IMR-90 (cell line): Measurements from ENCODE around the gene SLC30A2. TPM values are rescaled to one million over a fixed set of nuclear protein-coding genes. Genes with fewer than 3 reads are reported as not detected.

Experiments used
- ATAC-seq: fragments of 200-7000 bp; cut with Tn5 transposase; 2 replicates; pipeline ENCODE4 v1.9.1; 2020; ENCODE audit warnings: low read depth, mild to moderate bottlenecking, moderate library complexity
- BruUV-seq: library from RNA; stranded (reverse); fragments of 400-500 nt; replicated peaks from 2 replicates; lab custom pipeline; 2021; lab: Mats Ljungman, UMichigan
- CTCF ChIA-PET: fragments of 300-600 bp; formaldehyde crosslinking; extraction: SDS; loops from one replicate; lab custom pipeline; 2021; ENCODE audit warnings: antibody characterized with exemption; lab: Yijun Ruan, JAX
- POLR2A ChIA-PET: fragments of 300-600 bp; sonication (Branson Sonifier 250); formaldehyde crosslinking; loops from one replicate; lab custom pipeline; 2022; ENCODE audit warnings: antibody characterized with exemption; ENCODE audit not compliant: unreplicated experiment; lab: Charles Lee
- DNase-seq: peaks from one replicate; pipeline ENCODE4 v3.0.0; 2013
- H2AFZ ChIP-seq: replicated peaks from 2 replicates; pipeline ENCODE3; 2013; ENCODE audit warnings: low read length, mild to moderate bottlenecking; ENCODE audit not compliant: poor library complexity
- H2AK5ac ChIP-seq: 2 replicates; pipeline ENCODE4 v1.6.1; 2013; ENCODE audit warnings: low read depth, low read length, inconsistent platforms
- H2AK9ac ChIP-seq: replicated peaks from 2 replicates; pipeline ENCODE3; 2013; ENCODE audit warnings: mild to moderate bottlenecking, low read depth, low read length, moderate library complexity; ENCODE audit not compliant: poor library complexity
- H2BK120ac ChIP-seq: 2 replicates; pipeline ENCODE4 v1.6.1; 2013; ENCODE audit warnings: low read depth, low read length, inconsistent platforms
- H2BK15ac ChIP-seq: 3 replicates; pipeline ENCODE4 v1.6.1; 2013; ENCODE audit warnings: low read depth, low read length, inconsistent platforms
- H2BK20ac ChIP-seq: 2 replicates; pipeline ENCODE4 v1.6.1; 2013; ENCODE audit warnings: low read depth, mild to moderate bottlenecking, inconsistent platforms, low read length, moderate library complexity
- H2BK5ac ChIP-seq: 2 replicates; pipeline ENCODE4 v1.6.1; 2013; ENCODE audit warnings: mild to moderate bottlenecking, low read depth, low read length, inconsistent platforms; ENCODE audit not compliant: poor library complexity, severe bottlenecking
- H3K14ac ChIP-seq: replicated peaks from 2 replicates; pipeline ENCODE4 v1.6.1; 2013; ENCODE audit warnings: low read depth, low read length, inconsistent platforms
- H3K18ac ChIP-seq: 2 replicates; pipeline ENCODE4 v1.6.1; 2013; ENCODE audit warnings: low read depth, low read length, control low read depth
- H3K23ac ChIP-seq: 2 replicates; pipeline ENCODE4 v1.6.1; 2013; ENCODE audit warnings: low read depth, low read length, inconsistent platforms
- H3K27ac ChIP-seq: 2 replicates; pipeline ENCODE4 v1.5.1; 2013; ENCODE audit warnings: mild to moderate bottlenecking, control low read depth, low read length; ENCODE audit not compliant: insufficient read depth
- H3K27me3 ChIP-seq: 2 replicates; pipeline ENCODE4 v1.6.1; 2013; ENCODE audit warnings: low read length; ENCODE audit not compliant: control insufficient read depth, insufficient read depth
- H3K36me3 ChIP-seq: 2 replicates; pipeline ENCODE4 v1.6.1; 2013; ENCODE audit warnings: low read length, mixed read lengths; ENCODE audit not compliant: control insufficient read depth, insufficient read depth
- H3K4ac ChIP-seq: 2 replicates; pipeline ENCODE4 v1.6.1; 2013; ENCODE audit warnings: low read depth, low read length, inconsistent platforms
- H3K4me1 ChIP-seq: 2 replicates; pipeline ENCODE4 v1.6.1; 2013; ENCODE audit warnings: low read length, mixed read lengths; ENCODE audit not compliant: control insufficient read depth, insufficient read depth
- H3K4me2 ChIP-seq: 2 replicates; pipeline ENCODE4 v1.6.1; 2013; ENCODE audit warnings: low read depth, mild to moderate bottlenecking, control low read depth, low read length, moderate library complexity
- H3K4me3 ChIP-seq: 2 replicates; pipeline ENCODE4 v1.5.1; 2013; ENCODE audit warnings: low read depth, mild to moderate bottlenecking, control low read depth, low read length, moderate library complexity; ENCODE audit not compliant: insufficient read depth
- H3K56ac ChIP-seq: 2 replicates; pipeline ENCODE4 v1.6.1; 2013; ENCODE audit warnings: low read length, inconsistent platforms; ENCODE audit not compliant: insufficient read depth; ENCODE audit errors: extremely low read depth
- H3K79me1 ChIP-seq, 2 experiments: 2 replicates each; pipeline ENCODE4 v1.6.1; 2013; ENCODE audit warnings: low read length in 2 of 2, inconsistent platforms in 1 of 2, low read depth in 1 of 2
- H3K9ac ChIP-seq: 2 replicates; pipeline ENCODE4 v1.6.1; 2013; ENCODE audit warnings: low read depth, low read length, control low read depth
- H3K9me1 ChIP-seq: 2 replicates; pipeline ENCODE4 v1.6.1; 2013; ENCODE audit warnings: low read length, inconsistent platforms; ENCODE audit not compliant: insufficient read depth
- H3K9me3 ChIP-seq: 2 replicates; pipeline ENCODE4 v1.6.1; 2013; ENCODE audit warnings: low read length; ENCODE audit not compliant: control insufficient read depth, insufficient read depth
- H4K20me1 ChIP-seq: 2 replicates; pipeline ENCODE4 v1.6.1; 2013; ENCODE audit warnings: low read length, inconsistent platforms; ENCODE audit not compliant: insufficient read depth
- H4K5ac ChIP-seq: 2 replicates; pipeline ENCODE4 v1.6.1; 2013; ENCODE audit warnings: mild to moderate bottlenecking, low read depth, low read length, control low read depth
- H4K8ac ChIP-seq, 2 experiments: 2 replicates each; pipeline ENCODE4 v1.6.1; 2013; ENCODE audit warnings: low read depth in 2 of 2, low read length in 2 of 2, control low read depth in 1 of 2, inconsistent platforms in 1 of 2
- H4K91ac ChIP-seq: 2 replicates; pipeline ENCODE4 v1.6.1; 2013; ENCODE audit warnings: low read depth, low read length, inconsistent platforms; ENCODE audit not compliant: insufficient read depth
- BHLHE40 ChIP-seq: fragments of 150-350 bp; IDR thresholded peaks from 2 replicates; pipeline ENCODE4 v1.6.1; 2016; ENCODE audit warnings: mild to moderate bottlenecking, low read depth, low read length
- CEBPB ChIP-seq: IDR thresholded peaks from 2 replicates; pipeline ENCODE4 v1.6.1; 2012; ENCODE audit warnings: low read depth, low read length, improper control_type of control experiment
- CHD1 ChIP-seq: IDR thresholded peaks from 2 replicates; pipeline ENCODE4 v1.6.1; 2012; ENCODE audit warnings: low read depth, low read length, improper control_type of control experiment
- CTCF ChIP-seq: conservative IDR thresholded peaks from 2 replicates; pipeline ENCODE4 v1.5.1; 2012; ENCODE audit warnings: mild to moderate bottlenecking, low read depth, low read length, improper control_type of control experiment
- FOS ChIP-seq: fragments of 150-350 bp; IDR thresholded peaks from 2 replicates; pipeline ENCODE4 v1.6.1; 2016; ENCODE audit warnings: low read depth, low read length
- MAFK ChIP-seq: IDR thresholded peaks from 2 replicates; pipeline ENCODE4 v1.6.1; 2012; ENCODE audit warnings: low read depth, low read length, improper control_type of control experiment
- MAZ ChIP-seq: IDR thresholded peaks from 2 replicates; pipeline ENCODE4 v1.6.1; 2012; ENCODE audit warnings: low read depth, mild to moderate bottlenecking, low read length, improper control_type of control experiment, moderate library complexity, borderline replicate concordance
- MXI1 ChIP-seq: IDR thresholded peaks from 2 replicates; pipeline ENCODE4 v1.6.1; 2012; ENCODE audit warnings: low read depth, mild to moderate bottlenecking, low read length, moderate library complexity, borderline replicate concordance
- NFE2L2 ChIP-seq: fragments of 150-350 bp; IDR thresholded peaks from 2 replicates; pipeline ENCODE4 v1.6.1; 2016; ENCODE audit warnings: low read depth, mild to moderate bottlenecking, low read length
- RAD21 ChIP-seq: IDR thresholded peaks from 2 replicates; pipeline ENCODE4 v1.6.1; 2012; ENCODE audit warnings: low read length, improper control_type of control experiment
- RFX5 ChIP-seq: IDR thresholded peaks from 2 replicates; pipeline ENCODE4 v1.8.0; 2012; ENCODE audit warnings: low read depth, mild to moderate bottlenecking, low read length, moderate library complexity
- SMC3 ChIP-seq: fragments of 150-350 bp; IDR thresholded peaks from 2 replicates; pipeline ENCODE4 v1.6.1; 2016; ENCODE audit warnings: low read depth, mild to moderate bottlenecking, antibody characterized with exemption, low read length, moderate library complexity
- USF2 ChIP-seq: fragments of 150-350 bp; IDR thresholded peaks from 2 replicates; pipeline ENCODE4 v1.6.1; 2017; ENCODE audit warnings: mild to moderate bottlenecking, antibody characterized with exemption, low read length, low read depth
- WGBS, 2 experiments: methylation state at CpG; one replicate each; pipeline versions ENCODE4 v1.1.5 to v1.1.7; 2013; ENCODE audit warnings: missing lambda C conversion rate in 2 of 2; ENCODE audit not compliant: insufficient read length in 1 of 2; ENCODE audit errors: extremely low coverage in 2 of 2; 5-methylcytosine and 5-hydroxymethylcytosine counted together
- dilution Hi-C: fragments of 300-500 bp; cut with HindIII; formaldehyde crosslinking; loops from one replicate; pipeline ENCODE4 v1.14.3; 2018; ENCODE audit warnings: low sequenced_read_pairs; ENCODE audit not compliant: unreplicated experiment
- in situ Hi-C: fragments of 300-500 bp; cut with MboI; formaldehyde crosslinking; loops from 3 replicates; pipeline ENCODE4 v1.14.3; 2019; ENCODE audit warnings: low sequenced_read_pairs, inconsistent platforms, mixed read lengths
- intact Hi-C: fragments of 100-400 bp; cut with micrococcal nuclease; formaldehyde crosslinking; loops from 2 replicates; pipeline ENCODE4 v1.10.0; 2022
- polyA plus RNA-seq, 3 experiments: library from polyadenylated mRNA; depleted of rRNA; stranded (reverse); fragments of >200 nt; gene quantifications; 2 replicates each; pipeline ENCODE4 v1.2.3, GENCODE V29; 2012; ENCODE audit warnings: low replicate concordance in 1 of 3
- total RNA-seq: library from RNA; depleted of rRNA; stranded (reverse); fragments of >200 nt; gene quantifications from 2 replicates; pipeline ENCODE4 v1.2.3, GENCODE V29; 2012

Gene SLC30A2
- total and polyA plus RNA-seq, 2 of the 4 experiments (the other 2 are of a cell fraction): not detected

- Histone ChIP-seq H3K9me3 (peaks cover 2% of the 10 kb centered on the region; the same call in 1 of the 2 replicates), H3K9me1 (no peaks in the 10 kb centered on the region), H3K18ac (no peak overlapping the region), H3K4ac (no peak overlapping the region), H4K91ac (no peak overlapping the region), H3K23ac (no peak overlapping the region), H2BK15ac (no peak overlapping the region), H2BK5ac (no peak overlapping the region), H2AK5ac (no peak overlapping the region), H4K20me1 (no peaks in the 10 kb centered on the region), H3K56ac (no peak overlapping the region), H3K4me1 (peaks cover 1% of the 10 kb centered on the region; the same call in 1 of the 2 replicates), H3K14ac (no peak overlapping the region), H2AK9ac (no peak overlapping the region), H3K27me3 (peaks cover 39% of the 10 kb centered on the region), H2BK20ac (no peak overlapping the region), H3K36me3 (no peaks in the 10 kb centered on the region), H4K5ac (no peak overlapping the region), H3K4me3 (no peak overlapping the region), H3K79me1 (no peaks in the 10 kb centered on the region), H3K9ac (no peak overlapping the region), H2AFZ (no peak overlapping the region), H3K4me2 (no peak overlapping the region), H4K8ac (no peak overlapping the region), H3K27ac (no peak overlapping the region), H2BK120ac (no peak overlapping the region)
- DNase-seq (no peak), ATAC-seq (no peak)
- in situ Hi-C loops (no loop called here), intact Hi-C loops (no loop called here), dilution Hi-C loops (no loop called here)
- 33% methylated on average over 1 of the region's 3 CpGs; no CpG with 5 or more reads in 1 of the 2 experiments for WGBS, 2 experiments
- TF ChIP-seq FOS (no peak), BHLHE40 (no peak), CTCF (no peak), RFX5 (no peak), MAZ (no peak), MXI1 (no peak), NFE2L2 (no peak), MAFK (no peak), USF2 (no peak), SMC3 (no peak), CEBPB (no peak), RAD21 (no peak), CHD1 (no peak)
- CTCF ChIA-PET: no interaction called here
- no TSS peak for BruUV-seq
- POLR2A ChIA-PET: no interaction called here
Observed at GRCh38 chr1:26082020-26082350, 36.1 kb upstream of the SLC30A2 start.
